GM12878 (cell line): ENCODE data around the gene ARRDC5. TPM values are rescaled to one million over a fixed set of nuclear protein-coding genes. Genes with fewer than 3 reads are reported as not detected.

ENCODE experiments used
- ATAC-seq: fragments of 200-7000 bp; cut with Tn5 transposase; 3 replicates; pipeline ENCODE4 v1.9.1; 2020; ENCODE audit warnings: mild to moderate bottlenecking, moderate library complexity
- BruUV-seq: library from RNA; stranded (reverse); fragments of 400-500 nt; replicated peaks from 2 replicates; lab custom pipeline; 2021; lab: Mats Ljungman, UMichigan
- CTCF ChIA-PET: fragments of 300-600 bp; sonication (Branson Sonifier 250); formaldehyde crosslinking; extraction: SDS; loops from one replicate; lab custom pipeline; 2021; ENCODE audit warnings: inconsistent platforms; lab: Yijun Ruan, JAX
- POLR2A ChIA-PET: fragments of 350-600 bp; formaldehyde crosslinking; extraction: SDS; loops from one replicate; lab custom pipeline; 2021; ENCODE audit warnings: inconsistent platforms; lab: Charles Lee
- RAD21 ChIA-PET: fragments of 300-600 bp; sonication (Branson Sonifier 250); formaldehyde crosslinking; loops from one replicate; lab custom pipeline; 2023; ENCODE audit warnings: antibody characterized with exemption; ENCODE audit not compliant: unreplicated experiment; lab: Charles Lee
- SMC1A ChIA-PET: fragments of 300-600 bp; sonication (Branson Sonifier 250); formaldehyde crosslinking; loops from one replicate; lab custom pipeline; 2023; ENCODE audit not compliant: unreplicated experiment, uncharacterized antibody; lab: Charles Lee
- DNase-seq: peaks from one replicate; pipeline ENCODE4 v3.0.0-alpha.2; 2011; ENCODE audit warnings: low read depth, low spot score
- FAIRE-seq: peaks from 3 replicates; lab custom pipeline; 2011; peaks lifted over from hg19 to GRCh38; lab: Jason Lieb, UNC
- H2AFZ ChIP-seq: 2 replicates; pipeline ENCODE4 v1.6.0; 2011; ENCODE audit warnings: low read depth, low read length, control low read depth; ENCODE audit not compliant: control insufficient read depth
- H3K27ac ChIP-seq: 2 replicates; pipeline ENCODE4 v1.5.1; 2011; ENCODE audit warnings: control low read depth; ENCODE audit not compliant: control insufficient read depth, insufficient read depth
- H3K27me3 ChIP-seq, 2 experiments: replicated peaks in 1 of 2; 2 replicates each; pipeline versions ENCODE4 v1.6.0 to v1.6.1; 2011; ENCODE audit warnings: low read length in 1 of 2; ENCODE audit not compliant: control insufficient read depth in 2 of 2, insufficient read depth in 2 of 2
- H3K36me3 ChIP-seq, 2 experiments: 2 replicates each; pipeline ENCODE4 v1.5.1; 2011; ENCODE audit warnings: low read length in 1 of 2; ENCODE audit not compliant: control insufficient read depth in 2 of 2, insufficient read depth in 2 of 2
- H3K4me1 ChIP-seq: 2 replicates; pipeline ENCODE4 v1.6.1; 2011; ENCODE audit warnings: mild to moderate bottlenecking, low read length, moderate library complexity, mixed read lengths; ENCODE audit not compliant: control insufficient read depth, insufficient read depth
- H3K4me2 ChIP-seq: 2 replicates; pipeline ENCODE4 v1.6.0; 2011; ENCODE audit warnings: control low read depth; ENCODE audit not compliant: control insufficient read depth, insufficient read depth
- H3K4me3 ChIP-seq: fragments of 200-600 bp; sonication (generic); 2 replicates; pipeline ENCODE4 v1.5.1; 2016
- H3K79me2 ChIP-seq: 2 replicates; pipeline ENCODE4 v1.6.0; 2011; ENCODE audit warnings: low read length; ENCODE audit not compliant: control insufficient read depth, insufficient read depth
- H3K9ac ChIP-seq: 2 replicates; pipeline ENCODE4 v1.8.0; 2011; ENCODE audit warnings: low read length, control low read depth, mixed read lengths; ENCODE audit not compliant: control insufficient read depth, insufficient read depth
- H3K9me3 ChIP-seq: replicated peaks from 3 replicates; pipeline ENCODE4 v1.5.1; 2011; ENCODE audit warnings: mild to moderate bottlenecking, low read length; ENCODE audit not compliant: control insufficient read depth, insufficient read depth
- H4K20me1 ChIP-seq: 2 replicates; pipeline ENCODE4 v1.6.0; 2011; ENCODE audit not compliant: control insufficient read depth, insufficient read depth
- BRCA1 ChIP-seq: IDR thresholded peaks from 2 replicates; pipeline ENCODE4 v1.6.1; 2011; ENCODE audit warnings: low read depth, low read length, improper control_type of control experiment
- CBX5 ChIP-seq: sonication (generic); IDR thresholded peaks from 2 replicates; pipeline ENCODE4 v1.6.1; 2016; ENCODE audit warnings: low read depth, moderate library complexity, mild to moderate bottlenecking, inconsistent platforms
- CEBPB ChIP-seq, 2 experiments: fragments of 150-350 bp in 1 of 2; IDR thresholded peaks; 2 replicates each; pipeline ENCODE4 v1.6.1; 2012 to 2014; ENCODE audit warnings: low read depth in 2 of 2, low read length in 2 of 2, borderline replicate concordance in 1 of 2, inconsistent platforms in 1 of 2
- CREB1 ChIP-seq: IDR thresholded peaks from 2 replicates; pipeline ENCODE4 v1.6.1; 2012; ENCODE audit warnings: low read depth, mild to moderate bottlenecking, inconsistent platforms
- ETV6 ChIP-seq, 2 experiments: fragments of 450-650 bp in 1 of 2; IDR thresholded peaks in 1 of 2; conservative IDR thresholded peaks in 1 of 2; 2 replicates each; pipeline ENCODE4 v1.6.1; 2014; ENCODE audit warnings: antibody characterized with exemption in 1 of 2, borderline replicate concordance in 1 of 2, low read depth in 1 of 2, mild to moderate bottlenecking in 1 of 2, moderate library complexity in 1 of 2
- IKZF2 ChIP-seq, 2 experiments: fragments of 450-650 bp; IDR thresholded peaks; 2 replicates each; pipeline ENCODE4 v1.6.1; 2017; ENCODE audit warnings: mild to moderate bottlenecking in 2 of 2, moderate library complexity in 2 of 2
- PAX5 ChIP-seq: IDR thresholded peaks from 2 replicates; pipeline ENCODE4 v1.6.1; 2011; ENCODE audit warnings: low read depth, low read length, borderline replicate concordance
- POLR2AphosphoS5 ChIP-seq: IDR thresholded peaks from 2 replicates; pipeline ENCODE4 v1.6.1; 2011; ENCODE audit warnings: mild to moderate bottlenecking, low read length, inconsistent platforms
- SPI1 ChIP-seq: IDR thresholded peaks from 2 replicates; pipeline ENCODE4 v1.6.1; 2011; ENCODE audit warnings: low read depth, mild to moderate bottlenecking, low read length, moderate library complexity, borderline replicate concordance; ENCODE audit not compliant: insufficient read depth
- WGBS: methylation state at CpG from one replicate; pipeline ENCODE4 v1.1.6; 2016; ENCODE audit warnings: low lambda C conversion rate; ENCODE audit not compliant: insufficient replicate concordance, insufficient coverage; ENCODE audit errors: missing lambda C conversion rate; 5-methylcytosine and 5-hydroxymethylcytosine counted together
- in situ Hi-C: fragments of 300-500 bp; cut with MboI; formaldehyde crosslinking; loops from 9 replicates; pipeline ENCODE4 v1.14.3; 2018; ENCODE audit warnings: mixed read lengths
- intact Hi-C: fragments of 100-400 bp; cut with micrococcal nuclease; formaldehyde crosslinking; loops from one replicate; pipeline ENCODE4 v1.14.2; 2022; ENCODE audit not compliant: unreplicated experiment
- polyA plus RNA-seq, 11 experiments: library from polyadenylated mRNA; depleted of rRNA in 4 of 11; unstranded in 6 of 11; stranded (reverse) in 5 of 11; fragments of >200 nt; fragmentation: Nextera tagmentation in 4 of 11; fragmentation: Illumina TruSeq in 1 of 11; extraction: Ambion mirVana in 4 of 11; extraction: Trizol in 1 of 11; gene quantifications; 1 replicate in 1 of 11; 2 replicates in 10 of 11; pipeline versions ENCODE4 v1.2.1 to v1.2.3, GENCODE V29; 2011 to 2016; ENCODE audit warnings: inconsistent platforms in 2 of 11, missing spikeins in 2 of 11, low read depth in 1 of 11
- total RNA-seq, 4 experiments: library from RNA; depleted of rRNA in 3 of 4; stranded (reverse); fragments of >200 nt in 3 of 4; fragmentation: Illumina TruSeq in 1 of 4; extraction: Trizol in 1 of 4; gene quantifications; 2 replicates each; pipeline versions ENCODE4 v1.2.1 to v1.2.3, GENCODE V29; 2013 to 2021
- TF ChIP-seq, protein P1 (sequence below): fragments of 450-650 bp; IDR thresholded peaks from 2 replicates; pipeline ENCODE4 v1.6.1; 2017; ENCODE audit warnings: antibody characterized with exemption, mild to moderate bottlenecking, moderate library complexity

Gene ARRDC5
- total and polyA plus RNA-seq, 10 of the 15 experiments (the other 5 are each of a cell fraction or from before 2014, with no cell fraction given) = 0.03 to 0.38 (median 0.12) TPM; not detected in 2

DNA sequence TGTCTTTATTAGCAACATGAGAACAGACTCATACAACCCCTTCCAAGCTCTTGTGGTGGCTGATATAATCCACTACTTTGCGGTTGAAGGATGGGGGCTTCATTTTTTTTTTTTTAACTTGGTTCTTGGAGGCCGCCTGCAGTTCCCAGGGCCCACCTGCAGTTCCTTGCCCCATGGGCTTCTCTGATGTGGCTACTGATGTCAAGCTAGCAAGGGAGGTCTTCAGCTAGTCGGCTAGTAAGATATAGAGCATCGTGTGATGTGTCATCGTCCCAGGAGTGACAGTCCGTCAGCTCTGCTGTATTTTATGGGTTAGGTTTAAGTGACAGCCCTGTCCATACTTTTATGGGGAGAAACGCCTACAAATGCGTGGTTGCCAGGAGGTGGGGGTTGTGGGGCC lies 32.7 kb upstream of the ARRDC5 start:
- Histone ChIP-seq H3K4me3 (no peak overlapping the region), H3K36me3 (peaks cover 21 to 36% of the 10 kb centered on the region in 2 experiments; a peak in 3 of 4 replicates)
- TF ChIP-seq CEBPB (IDR thresholded peaks at IDR 0.05; ENCODE audit: borderline replicate concordance in 1 of 2, low read depth in 2 of 2, low read length in 2 of 2) (no peak), PAX5 (no peak), BRCA1 (no peak), ETV6 (conservative IDR thresholded peaks at IDR 0.05 in 1 of 2, IDR thresholded peaks at IDR 0.05 in 1 of 2; ENCODE audit: borderline replicate concordance in 1 of 2, low read depth in 1 of 2) (no peak), SPI1 (no peak), IKZF2 (IDR thresholded peaks at IDR 0.05) (no peak), CBX5 (no peak), POLR2AphosphoS5 (no peak), CREB1 (no peak)
- TF ChIP-seq, protein P1, sequence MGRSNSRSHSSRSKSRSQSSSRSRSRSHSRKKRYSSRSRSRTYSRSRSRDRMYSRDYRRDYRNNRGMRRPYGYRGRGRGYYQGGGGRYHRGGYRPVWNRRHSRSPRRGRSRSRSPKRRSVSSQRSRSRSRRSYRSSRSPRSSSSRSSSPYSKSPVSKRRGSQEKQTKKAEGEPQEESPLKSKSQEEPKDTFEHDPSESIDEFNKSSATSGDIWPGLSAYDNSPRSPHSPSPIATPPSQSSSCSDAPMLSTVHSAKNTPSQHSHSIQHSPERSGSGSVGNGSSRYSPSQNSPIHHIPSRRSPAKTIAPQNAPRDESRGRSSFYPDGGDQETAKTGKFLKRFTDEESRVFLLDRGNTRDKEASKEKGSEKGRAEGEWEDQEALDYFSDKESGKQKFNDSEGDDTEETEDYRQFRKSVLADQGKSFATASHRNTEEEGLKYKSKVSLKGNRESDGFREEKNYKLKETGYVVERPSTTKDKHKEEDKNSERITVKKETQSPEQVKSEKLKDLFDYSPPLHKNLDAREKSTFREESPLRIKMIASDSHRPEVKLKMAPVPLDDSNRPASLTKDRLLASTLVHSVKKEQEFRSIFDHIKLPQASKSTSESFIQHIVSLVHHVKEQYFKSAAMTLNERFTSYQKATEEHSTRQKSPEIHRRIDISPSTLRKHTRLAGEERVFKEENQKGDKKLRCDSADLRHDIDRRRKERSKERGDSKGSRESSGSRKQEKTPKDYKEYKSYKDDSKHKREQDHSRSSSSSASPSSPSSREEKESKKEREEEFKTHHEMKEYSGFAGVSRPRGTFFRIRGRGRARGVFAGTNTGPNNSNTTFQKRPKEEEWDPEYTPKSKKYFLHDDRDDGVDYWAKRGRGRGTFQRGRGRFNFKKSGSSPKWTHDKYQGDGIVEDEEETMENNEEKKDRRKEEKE = no peak
- TF ChIP-seq, all 136 proteins: peak for 0
- in situ Hi-C loops = no loop called here
- intact Hi-C loops = no loop called here
- Histone ChIP-seq H3K4me1 (no peaks in the 10 kb centered on the region), H3K4me2 (no peak overlapping the region), H3K9ac (no peak overlapping the region), H3K27ac (no peak overlapping the region), H2AFZ (no peak overlapping the region), H4K20me1 (peaks cover 3% of the 10 kb centered on the region), H3K27me3 (no peaks in the 10 kb centered on the region), H3K79me2 (no peaks in the 10 kb centered on the region), H3K9me3 (no peaks in the 10 kb centered on the region)
- POLR2A ChIA-PET = no interaction called here
- no TSS peak for BruUV-seq
- RAD21 ChIA-PET = no interaction called here
- SMC1A ChIA-PET = no interaction called here
- 100% methylated on average over 8 of the region's 8 CpGs for WGBS
- no peak for ATAC-seq
- CTCF ChIA-PET = interaction anchor here (1.6 kb wide), 1 partner anchor 126 kb away, joined by 5 read pairs; no protein-coding TSS in a partner anchor
- FAIRE-seq = no peak
- no peak for DNase-seq
